ENCODE measurements around the gene SYNE4. TPM values are rescaled to one million over a fixed set of nuclear protein-coding genes. Genes with fewer than 3 reads are reported as not detected.
A peak's percentile ranks its signal among the peaks of the same experiment; 100 is the strongest.

Gene SYNE4
- total RNA-seq, 1 experiment from 2014 or later, result 1.1 TPM

DNA sequence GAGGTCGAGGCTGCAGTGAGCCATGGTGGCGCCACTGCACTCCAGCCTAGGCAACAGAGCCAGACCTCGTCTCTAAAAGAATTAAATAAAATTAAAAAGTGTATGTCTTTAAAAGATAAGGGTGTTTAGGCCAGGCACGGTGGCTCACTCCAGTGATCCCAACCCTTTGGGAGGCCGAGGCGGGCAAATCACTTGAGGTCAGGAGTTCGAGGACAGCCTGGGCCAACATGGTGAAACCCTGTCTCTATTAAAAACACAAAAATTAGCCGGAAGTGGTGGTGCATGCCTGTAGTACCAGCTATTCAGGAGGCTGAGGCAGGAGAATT is 21.1 kb downstream of the SYNE4 start:
- in situ Hi-C loops (cut with HindIII; ENCODE audit: low pct_unique_long_range_greater_than_20kb, low sequenced_read_pairs), result no loop called here
- intact Hi-C loops (cut with micrococcal nuclease; ENCODE audit: unreplicated experiment), result no loop called here

DNA sequence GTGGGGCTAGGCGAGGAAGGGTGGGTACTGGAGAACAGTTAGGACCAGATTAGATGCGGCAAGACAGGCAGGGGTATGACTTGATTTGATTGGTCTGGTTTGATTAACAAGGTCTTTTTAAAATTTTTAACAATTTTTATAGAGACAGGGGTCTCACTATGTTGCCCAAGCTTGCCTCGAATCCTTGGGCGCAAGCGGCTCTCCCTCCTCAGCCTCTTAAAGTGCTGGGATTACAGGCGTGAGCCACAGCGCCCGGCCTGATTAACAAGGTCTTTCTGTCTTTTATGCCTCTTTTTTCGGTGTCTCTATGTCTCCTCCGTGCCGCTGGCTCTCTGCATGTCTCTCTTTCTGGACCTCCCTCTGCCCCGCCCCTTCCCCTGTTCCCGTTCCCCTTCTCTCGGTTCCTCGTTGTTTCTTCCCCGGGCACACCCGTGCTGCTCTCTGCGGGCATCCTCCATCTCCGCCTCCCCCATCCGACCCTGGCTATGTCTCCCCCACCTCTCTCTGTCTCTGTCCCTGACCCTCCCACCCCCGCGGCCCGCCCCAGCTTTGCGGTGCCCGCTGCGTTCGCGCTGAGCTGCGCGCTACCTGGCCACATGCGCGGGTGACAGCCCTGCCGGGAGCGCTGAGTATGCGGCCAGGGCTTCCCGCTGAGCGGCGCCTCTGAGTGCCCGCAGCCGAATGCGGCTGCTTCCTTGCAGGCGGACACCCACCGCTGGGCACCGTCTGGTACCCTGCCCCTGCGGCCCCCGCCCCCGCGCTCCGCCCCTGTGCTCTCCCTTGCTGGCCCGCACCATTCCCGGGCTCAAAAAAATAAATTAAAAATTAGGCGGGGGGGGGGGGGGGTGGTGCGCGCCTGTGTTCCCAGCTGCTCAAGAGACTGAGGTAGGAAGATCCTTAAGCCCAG is 21.7 kb downstream of the SYNE4 start:
- ATAC-seq, result peak; percentile 89
- intact Hi-C loops (cut with micrococcal nuclease; ENCODE audit: unreplicated experiment) (no loop called here), in situ Hi-C loops (cut with HindIII; ENCODE audit: low pct_unique_long_range_greater_than_20kb, low sequenced_read_pairs) (no loop called here)
- Histone ChIP-seq H3K27ac (ENCODE audit: low read length) (no peak overlapping the region), H3K36me3 (ENCODE audit: control insufficient read depth, insufficient read depth, low read length) (no peaks in the 10 kb centered on the region), H3K4me3 (ENCODE audit: low read depth in 2 of 2, low read length in 2 of 2) (peak overlapping the region; percentile 36 to 48), H3K27me3 (ENCODE audit: control insufficient read depth, insufficient read depth, low read length) (0 out of 2 replicates have a peak, but pooled peaks cover 4% of the 10 kb centered on the region), H3K4me1 (ENCODE audit: control insufficient read depth, insufficient read depth, low read length) (no peaks in the 10 kb centered on the region), H3K9me3 (ENCODE audit: control insufficient read depth, insufficient read depth, low read depth, low read length) (no peaks in the 10 kb centered on the region)
- POLR2A ChIA-PET, result interaction anchor here (0.7 kb wide), 1 partner anchor 248 kb away, joined by 3 read pairs; no protein-coding TSS in a partner anchor
- BruUV-seq (replicated peaks), result no TSS peak
- DNase-seq (ENCODE audit: low read depth, low spot score), result no peak
- CTCF ChIA-PET, result interaction anchor here (0.6 kb wide), 1 partner anchor 16 kb away, joined by 9 read pairs; no protein-coding TSS in a partner anchor
- TF ChIP-seq, protein P1, sequence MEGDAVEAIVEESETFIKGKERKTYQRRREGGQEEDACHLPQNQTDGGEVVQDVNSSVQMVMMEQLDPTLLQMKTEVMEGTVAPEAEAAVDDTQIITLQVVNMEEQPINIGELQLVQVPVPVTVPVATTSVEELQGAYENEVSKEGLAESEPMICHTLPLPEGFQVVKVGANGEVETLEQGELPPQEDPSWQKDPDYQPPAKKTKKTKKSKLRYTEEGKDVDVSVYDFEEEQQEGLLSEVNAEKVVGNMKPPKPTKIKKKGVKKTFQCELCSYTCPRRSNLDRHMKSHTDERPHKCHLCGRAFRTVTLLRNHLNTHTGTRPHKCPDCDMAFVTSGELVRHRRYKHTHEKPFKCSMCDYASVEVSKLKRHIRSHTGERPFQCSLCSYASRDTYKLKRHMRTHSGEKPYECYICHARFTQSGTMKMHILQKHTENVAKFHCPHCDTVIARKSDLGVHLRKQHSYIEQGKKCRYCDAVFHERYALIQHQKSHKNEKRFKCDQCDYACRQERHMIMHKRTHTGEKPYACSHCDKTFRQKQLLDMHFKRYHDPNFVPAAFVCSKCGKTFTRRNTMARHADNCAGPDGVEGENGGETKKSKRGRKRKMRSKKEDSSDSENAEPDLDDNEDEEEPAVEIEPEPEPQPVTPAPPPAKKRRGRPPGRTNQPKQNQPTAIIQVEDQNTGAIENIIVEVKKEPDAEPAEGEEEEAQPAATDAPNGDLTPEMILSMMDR (IDR thresholded peaks at IDR 0.05), result no peak

More for the DNA sequence above, 21.1 kb downstream of the SYNE4 start:
- TF ChIP-seq SIN3A (IDR thresholded peaks at IDR 0.05; ENCODE audit: borderline replicate concordance, insufficient read depth, low read depth, low read length), result no peak
- TF ChIP-seq TCF7L2 (IDR thresholded peaks at IDR 0.05; ENCODE audit: low read depth, low read length), result no peak
- TF ChIP-seq, protein P1 (IDR thresholded peaks at IDR 0.05), result no peak; the same call in 1 of the 2 replicates
- TF ChIP-seq, protein P2, sequence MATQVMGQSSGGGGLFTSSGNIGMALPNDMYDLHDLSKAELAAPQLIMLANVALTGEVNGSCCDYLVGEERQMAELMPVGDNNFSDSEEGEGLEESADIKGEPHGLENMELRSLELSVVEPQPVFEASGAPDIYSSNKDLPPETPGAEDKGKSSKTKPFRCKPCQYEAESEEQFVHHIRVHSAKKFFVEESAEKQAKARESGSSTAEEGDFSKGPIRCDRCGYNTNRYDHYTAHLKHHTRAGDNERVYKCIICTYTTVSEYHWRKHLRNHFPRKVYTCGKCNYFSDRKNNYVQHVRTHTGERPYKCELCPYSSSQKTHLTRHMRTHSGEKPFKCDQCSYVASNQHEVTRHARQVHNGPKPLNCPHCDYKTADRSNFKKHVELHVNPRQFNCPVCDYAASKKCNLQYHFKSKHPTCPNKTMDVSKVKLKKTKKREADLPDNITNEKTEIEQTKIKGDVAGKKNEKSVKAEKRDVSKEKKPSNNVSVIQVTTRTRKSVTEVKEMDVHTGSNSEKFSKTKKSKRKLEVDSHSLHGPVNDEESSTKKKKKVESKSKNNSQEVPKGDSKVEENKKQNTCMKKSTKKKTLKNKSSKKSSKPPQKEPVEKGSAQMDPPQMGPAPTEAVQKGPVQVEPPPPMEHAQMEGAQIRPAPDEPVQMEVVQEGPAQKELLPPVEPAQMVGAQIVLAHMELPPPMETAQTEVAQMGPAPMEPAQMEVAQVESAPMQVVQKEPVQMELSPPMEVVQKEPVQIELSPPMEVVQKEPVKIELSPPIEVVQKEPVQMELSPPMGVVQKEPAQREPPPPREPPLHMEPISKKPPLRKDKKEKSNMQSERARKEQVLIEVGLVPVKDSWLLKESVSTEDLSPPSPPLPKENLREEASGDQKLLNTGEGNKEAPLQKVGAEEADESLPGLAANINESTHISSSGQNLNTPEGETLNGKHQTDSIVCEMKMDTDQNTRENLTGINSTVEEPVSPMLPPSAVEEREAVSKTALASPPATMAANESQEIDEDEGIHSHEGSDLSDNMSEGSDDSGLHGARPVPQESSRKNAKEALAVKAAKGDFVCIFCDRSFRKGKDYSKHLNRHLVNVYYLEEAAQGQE (IDR thresholded peaks at IDR 0.05; ENCODE audit: insufficient read depth in 1 of 2, low read depth in 2 of 2, low read length in 1 of 2), result no peak
- TF ChIP-seq POLR2AphosphoS5 (IDR thresholded peaks at IDR 0.05; ENCODE audit: low read depth, low read length), result no peak
- H3K9me3 ChIP-seq (ENCODE audit: control insufficient read depth, insufficient read depth, low read depth, low read length), result no peaks in the 10 kb centered on the region
- ChIA-PET CTCF (interaction anchor here (0.6 kb wide), 1 partner anchor 17 kb away, joined by 9 read pairs; no protein-coding TSS in a partner anchor), POLR2A (interaction anchor here (0.7 kb wide), 1 partner anchor 247 kb away, joined by 3 read pairs; no protein-coding TSS in a partner anchor)
- no peak overlapping the region for H3K27ac ChIP-seq (ENCODE audit: low read length)
- H3K27me3 ChIP-seq (ENCODE audit: control insufficient read depth, insufficient read depth, low read length), result no peaks in the 10 kb centered on the region
- peak overlapping the region; percentile 36 to 48 for H3K4me3 ChIP-seq (ENCODE audit: low read depth in 2 of 2, low read length in 2 of 2)
- DNase-seq (ENCODE audit: low read depth, low spot score), result no peak
- no TSS peak for BruUV-seq (replicated peaks)
- no peak for ATAC-seq
- H3K4me1 ChIP-seq (ENCODE audit: control insufficient read depth, insufficient read depth, low read length), result no peaks in the 10 kb centered on the region
- no peaks in the 10 kb centered on the region for H3K36me3 ChIP-seq (ENCODE audit: control insufficient read depth, insufficient read depth, low read length)

Measured in Panc1 (cell line).